Ishikawa (cell line): ENCODE results near the gene EIF4A3.

ENCODE experiments used
- CEBPB ChIP-seq: IDR thresholded peaks from 2 replicates; pipeline ENCODE4 v1.6.1; 2012
- CREB1 ChIP-seq: IDR thresholded peaks from 2 replicates; pipeline ENCODE4 v1.6.1; 2012; ENCODE audit warnings: low read depth
- EGR1 ChIP-seq: IDR thresholded peaks from 2 replicates; pipeline ENCODE4 v1.6.1; 2012
- EP300 ChIP-seq: IDR thresholded peaks from 2 replicates; pipeline ENCODE4 v1.6.1; 2012; ENCODE audit warnings: borderline replicate concordance
- FOXM1 ChIP-seq: IDR thresholded peaks from 2 replicates; pipeline ENCODE4 v1.6.1; 2012; ENCODE audit warnings: low read depth, borderline replicate concordance
- MAX ChIP-seq: IDR thresholded peaks from 2 replicates; pipeline ENCODE4 v1.6.1; 2012
- NFIC ChIP-seq: IDR thresholded peaks from 2 replicates; pipeline ENCODE4 v1.6.1; 2012
- RAD21 ChIP-seq: IDR thresholded peaks from 2 replicates; pipeline ENCODE4 v1.6.1; 2012; ENCODE audit warnings: low read depth
- REST ChIP-seq: IDR thresholded peaks from 2 replicates; pipeline ENCODE4 v1.6.1; 2012; ENCODE audit warnings: low read depth, mild to moderate bottlenecking
- TAF1 ChIP-seq: IDR thresholded peaks from 2 replicates; pipeline ENCODE4 v1.6.1; 2012; ENCODE audit warnings: low read depth, mild to moderate bottlenecking
- TCF12 ChIP-seq: IDR thresholded peaks from 2 replicates; pipeline ENCODE4 v1.6.1; 2012; ENCODE audit warnings: low read depth
- TEAD4 ChIP-seq: IDR thresholded peaks from 2 replicates; pipeline ENCODE4 v1.6.1; 2012
- USF1 ChIP-seq: IDR thresholded peaks from 2 replicates; pipeline ENCODE4 v1.6.1; 2012
- YY1 ChIP-seq: IDR thresholded peaks from 2 replicates; pipeline ENCODE4 v1.6.1; 2012; ENCODE audit warnings: low read depth
- ZBTB7A ChIP-seq: IDR thresholded peaks from 2 replicates; pipeline ENCODE4 v1.6.1; 2012; ENCODE audit warnings: low read depth

EIF4A3 gene

GRCh38 chr17:80173916-80174315, 27.0 kb upstream of the EIF4A3 start:
- TF ChIP-seq FOXM1: no peak
- no peak for TF ChIP-seq TEAD4
- no peak for TF ChIP-seq RAD21
- TF ChIP-seq CEBPB: no peak
- no peak for TF ChIP-seq REST
- TF ChIP-seq EP300: no peak
- no peak for TF ChIP-seq ZBTB7A
- TF ChIP-seq TCF12: no peak
- no peak for TF ChIP-seq NFIC
- TF ChIP-seq MAX: no peak
- no peak for TF ChIP-seq YY1
- TF ChIP-seq TAF1: no peak
- TF ChIP-seq EGR1: no peak
- no peak for TF ChIP-seq CREB1
- TF ChIP-seq USF1: no peak

- TF ChIP-seq TEAD4 (no peak), FOXM1 (no peak), EP300 (no peak), MAX (no peak), NFIC (no peak), RAD21 (no peak)
These were observed 26.2 kb upstream of the EIF4A3 start for GRCh38 chr17:80173126-80173525.

GRCh38 chr17:80171681-80172080, 24.8 kb upstream of the EIF4A3 start:
- no peak for TF ChIP-seq MAX
- no peak for TF ChIP-seq CEBPB
- TF ChIP-seq TCF12: no peak
- no peak for TF ChIP-seq TEAD4
- no peak for TF ChIP-seq EGR1
- no peak for TF ChIP-seq FOXM1
- TF ChIP-seq USF1: no peak
- no peak for TF ChIP-seq NFIC
- TF ChIP-seq CREB1: no peak
- no peak for TF ChIP-seq REST
- TF ChIP-seq ZBTB7A: no peak
- TF ChIP-seq EP300: no peak
- TF ChIP-seq TAF1: no peak
- TF ChIP-seq RAD21: no peak
- no peak for TF ChIP-seq YY1

GRCh38 chr17:80169784-80170500, 23.0 kb upstream of the EIF4A3 start, which contains the start of gene CARD14:
CARD14 (plus strand) TSS chr17:80170030; CDS start chr17:80181439, 11,409 bp downstream.
- no peak for TF ChIP-seq REST
- TF ChIP-seq MAX: peak; percentile 93
- no peak; the same call in 1 of the 2 replicates for TF ChIP-seq NFIC
- TF ChIP-seq USF1: no peak
- no peak for TF ChIP-seq EGR1
- TF ChIP-seq ZBTB7A: no peak
- TF ChIP-seq TAF1: peak; percentile 33; the same call in 1 of the 2 replicates
- TF ChIP-seq FOXM1: no peak
- TF ChIP-seq YY1: peak; percentile 61; the same call in 1 of the 2 replicates
- peak; percentile 73 for TF ChIP-seq EP300
- TF ChIP-seq CREB1: no peak
- peak; percentile 53; the same call in 1 of the 2 replicates for TF ChIP-seq TEAD4
- TF ChIP-seq CEBPB: peak; percentile 40; the same call in 1 of the 2 replicates
- peak; percentile 66; the same call in 1 of the 2 replicates for TF ChIP-seq TCF12
- peak; percentile 25; the same call in 1 of the 2 replicates for TF ChIP-seq RAD21
